ENCODE data around the gene HS1BP3. TPM values are rescaled to one million over a fixed set of nuclear protein-coding genes. Genes with fewer than 3 reads are reported as not detected.

HS1BP3 gene
- total and polyA plus RNA-seq, 9 of the 15 experiments (the other 6 are each of a cell fraction or from before 2014, with no cell fraction given): 0.41 to 8.3 (median 5.9) TPM

GRCh38 chr2:20635675-20636584 lies 15.0 kb downstream of the HS1BP3 start (continued):
- no peak for TF ChIP-seq ZBTB43 (CRISPR knock-in tag; IDR thresholded peaks at IDR 0.05)
- TF ChIP-seq ELF2 (CRISPR knock-in tag; IDR thresholded peaks at IDR 0.05): no peak
- TF ChIP-seq RNF219 (CRISPR knock-in tag; IDR thresholded peaks at IDR 0.05): no peak
- TF ChIP-seq NCOA2 (IDR thresholded peaks at IDR 0.05; ENCODE audit: partially characterized antibody in 2 of 2): no peak
- no peak for TF ChIP-seq FOXM1 (IDR thresholded peaks at IDR 0.05; ENCODE audit: low read depth)
- no peak for TF ChIP-seq FOXM1 (CRISPR knock-in tag; IDR thresholded peaks at IDR 0.05; ENCODE audit: low read depth)
- no peak for TF ChIP-seq E2F5 (CRISPR knock-in tag; IDR thresholded peaks at IDR 0.05)
- no peak for TF ChIP-seq KDM5B (IDR thresholded peaks at IDR 0.05; ENCODE audit: insufficient replicate concordance, low read depth, low read length)
- no peak for TF ChIP-seq PTBP1 (IDR thresholded peaks at IDR 0.05; ENCODE audit: low read depth, low read length)
- no peak for TF ChIP-seq STAT6 (CRISPR knock-in tag; IDR thresholded peaks at IDR 0.05)
- no peak for TF ChIP-seq SNIP1 (IDR thresholded peaks at IDR 0.05; ENCODE audit: low read depth)
- no peak for TF ChIP-seq CUX1 (CRISPR knock-in tag; IDR thresholded peaks at IDR 0.05)
- no peak for TF ChIP-seq FOSL1 (tag; conservative IDR thresholded peaks at IDR 0.05)
- 0 out of 2 replicates have a peak, but pooled peaks have one; percentile 20 for TF ChIP-seq RBFOX2 (IDR thresholded peaks at IDR 0.05; ENCODE audit: low read depth, low read length)
